ENCODE data around the gene FANCM.

GRCh38 chr14:45227566-45227965 lies 91.8 kb downstream of the FANCM start:
- no peak for TF ChIP-seq POLR2A (IDR thresholded peaks at IDR 0.05; ENCODE audit: low read length)
- no peak for TF ChIP-seq GATA1 (IDR thresholded peaks at IDR 0.05; ENCODE audit: low read depth, low read length)
